Dedifferentiated amniotic fluid mesenchymal stem cell (primary cell): Measurements from ENCODE around the gene CAMKK1.

Experiments
- DNase-seq: peaks from one replicate; pipeline ENCODE4 v3.0.0-alpha.2; 2016; ENCODE audit errors: extremely low spot score

CAMKK1 gene

DNA sequence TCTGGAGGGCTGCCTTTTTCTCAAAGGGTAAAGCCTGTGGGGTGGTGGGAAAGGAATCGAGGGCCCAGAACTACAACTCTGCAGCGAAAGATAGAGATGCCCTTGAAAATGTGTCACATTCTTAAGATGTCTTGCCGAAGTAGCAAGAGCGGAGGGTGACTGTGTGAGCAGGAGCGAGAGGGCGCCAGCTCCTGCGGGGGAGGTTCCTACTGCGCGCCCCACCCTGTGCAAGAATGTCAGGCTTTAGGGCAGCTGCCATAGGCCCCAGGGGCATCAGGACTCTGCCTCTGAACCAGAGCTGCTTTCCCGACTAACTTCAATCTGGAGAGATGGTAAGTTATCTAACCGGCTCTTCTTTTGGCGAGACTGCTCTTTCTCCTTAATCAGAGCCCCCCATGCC is 80.1 kb downstream of the CAMKK1 start:
- no peak for DNase-seq

DNA sequence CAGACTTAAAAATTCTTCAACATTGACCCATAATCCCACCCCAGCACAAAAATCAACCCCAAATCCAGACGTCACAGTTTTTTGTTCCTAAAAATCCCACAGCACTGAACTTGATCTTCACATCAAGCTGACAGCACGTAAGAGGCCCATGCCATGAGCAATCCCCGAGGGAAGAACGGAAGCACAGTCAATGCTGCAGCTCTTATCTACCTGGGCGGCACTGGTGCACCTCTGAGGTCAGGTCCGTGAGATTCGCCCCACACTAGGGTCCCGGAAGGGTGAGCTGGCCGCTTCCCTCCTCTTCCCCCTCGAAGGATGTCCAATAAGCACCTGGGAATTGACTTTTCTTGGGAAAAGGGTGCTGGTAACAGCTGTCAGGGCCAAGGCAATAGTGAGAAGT is 80.6 kb downstream of the CAMKK1 start:
- no peak for DNase-seq
